ENCODE data around the gene COLEC12.

The COLEC12 gene

DNA sequence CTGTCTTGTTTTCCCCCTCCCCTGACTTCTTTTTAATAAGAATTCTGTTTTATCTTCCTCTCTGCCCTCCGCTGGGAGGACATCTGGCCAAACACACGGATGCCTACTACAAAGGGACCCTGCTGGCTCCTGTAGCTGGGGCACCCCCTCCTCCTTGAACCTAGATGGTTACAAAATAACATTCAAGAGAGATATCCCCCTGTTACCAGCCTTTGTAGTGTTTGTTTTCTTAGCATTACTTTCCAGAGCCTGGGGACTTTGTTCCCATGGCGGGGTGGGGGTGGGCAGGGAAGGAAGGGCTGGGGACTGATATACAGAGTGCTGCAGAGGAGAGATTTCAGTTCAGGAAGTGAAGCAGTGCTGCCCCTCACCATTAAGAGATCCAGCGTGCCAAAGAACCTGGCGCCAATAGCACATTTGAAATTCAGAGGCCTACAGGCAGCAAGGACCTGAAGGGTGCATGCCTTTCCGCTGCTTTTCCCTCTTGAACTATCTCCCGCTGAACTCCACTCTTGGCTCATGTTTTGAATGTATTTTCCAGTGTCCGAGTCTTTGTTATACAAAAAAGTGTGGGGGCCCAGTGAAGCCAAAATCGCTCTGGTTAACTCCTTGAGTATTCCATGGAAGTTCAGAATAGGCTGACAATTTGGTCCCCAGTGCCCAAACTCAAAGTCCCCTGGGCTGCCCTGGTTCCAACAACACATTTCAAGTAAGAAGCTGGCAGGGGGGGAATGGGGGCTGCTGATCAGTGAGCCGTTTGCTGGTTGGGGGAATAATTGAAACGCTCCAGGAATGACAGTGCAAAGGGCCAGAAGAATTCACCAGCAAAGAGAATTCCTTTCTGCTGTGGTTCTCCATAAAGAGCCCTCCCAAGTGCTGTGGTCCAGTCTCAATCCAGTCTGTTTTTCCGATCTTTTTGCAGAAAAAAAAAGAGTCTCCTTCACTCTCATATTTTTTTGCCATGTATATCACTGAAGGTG lies 137.9 kb downstream of the COLEC12 start:
- DNase-seq (ENCODE audit: low spot score in 2 of 2), result no peak

DNA sequence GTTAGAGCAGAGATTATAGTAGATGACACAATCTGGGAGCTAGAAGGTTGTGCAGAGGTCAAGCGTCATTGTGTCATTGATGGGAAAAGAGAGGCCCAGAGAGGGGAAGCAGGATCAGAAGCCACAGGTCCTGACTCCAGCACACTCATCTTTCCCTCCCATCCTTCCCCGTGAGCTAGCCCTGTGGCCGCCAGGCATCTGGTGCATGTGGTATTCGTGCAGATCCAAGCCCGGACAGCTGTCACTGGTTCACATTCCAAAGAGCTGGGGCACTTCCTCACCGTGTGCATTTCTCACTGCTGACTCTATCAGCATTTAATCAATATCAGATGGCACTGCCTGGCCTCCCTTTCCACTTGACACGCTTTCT lies 138.6 kb downstream of the COLEC12 start:
- no peaks in the 10 kb centered on the region; the same call in 1 of the 2 replicates for H3K27me3 ChIP-seq (ENCODE audit: low read depth)
- DNase-seq (ENCODE audit: low spot score in 2 of 2), result no peak
- H3K9me3 ChIP-seq, result no peaks in the 10 kb centered on the region
- in situ Hi-C loops (cut with MboI; ENCODE audit: low sequenced_read_pairs), result no loop called here
- H3K36me3 ChIP-seq (replicated peaks), result no peaks in the 10 kb centered on the region
- no peak overlapping the region for H3K4me3 ChIP-seq
- H3K4me1 ChIP-seq, result no peaks in the 10 kb centered on the region

More for the DNA sequence above, 137.9 kb downstream of the COLEC12 start:
- H3K4me3 ChIP-seq, result no peak overlapping the region
- no peaks in the 10 kb centered on the region for H3K9me3 ChIP-seq
- no peaks in the 10 kb centered on the region for H3K27me3 ChIP-seq (ENCODE audit: low read depth)
- H3K36me3 ChIP-seq (replicated peaks), result no peaks in the 10 kb centered on the region
- in situ Hi-C loops (cut with MboI; ENCODE audit: low sequenced_read_pairs), result no loop called here
- no peaks in the 10 kb centered on the region for H3K4me1 ChIP-seq

DNA sequence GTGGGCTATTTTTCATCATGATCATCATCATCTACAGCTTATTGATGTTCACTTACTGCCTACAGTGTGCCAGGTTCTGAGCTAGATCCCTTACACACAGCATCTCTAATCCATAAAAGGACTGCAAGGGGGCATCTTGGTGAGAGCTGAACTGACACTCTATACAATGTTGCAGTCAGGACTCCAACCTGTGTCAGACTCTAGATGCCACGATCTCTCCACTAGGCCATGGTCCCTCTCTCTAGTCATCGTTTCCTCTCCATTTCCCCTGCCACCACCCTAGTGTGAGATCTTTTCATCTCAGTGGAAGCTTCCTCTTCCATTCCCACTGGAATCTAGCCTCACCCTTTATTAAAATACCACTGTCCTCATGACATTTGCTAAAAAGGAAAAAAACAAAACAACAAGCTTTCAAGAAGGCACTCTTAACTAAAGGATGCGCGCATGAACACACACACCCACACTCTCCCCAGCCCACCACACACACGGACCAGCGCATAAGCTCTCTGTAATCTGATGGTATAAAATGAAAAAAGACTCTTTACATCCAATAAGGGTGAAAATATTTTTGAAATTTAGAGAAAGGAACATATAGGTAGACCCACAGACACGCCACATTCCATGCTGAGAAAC lies 139.3 kb downstream of the COLEC12 start:
- no peaks in the 10 kb centered on the region for H3K36me3 ChIP-seq (replicated peaks)
- in situ Hi-C loops (cut with MboI; ENCODE audit: low sequenced_read_pairs), result no loop called here
- no peaks in the 10 kb centered on the region for H3K4me1 ChIP-seq
- no peak for DNase-seq (ENCODE audit: low spot score in 2 of 2)
- H3K4me3 ChIP-seq, result no peak overlapping the region
- peaks cover 3% of the 10 kb centered on the region; the same call in 1 of the 2 replicates for H3K27me3 ChIP-seq (ENCODE audit: low read depth)
- no peaks in the 10 kb centered on the region for H3K9me3 ChIP-seq

DNA sequence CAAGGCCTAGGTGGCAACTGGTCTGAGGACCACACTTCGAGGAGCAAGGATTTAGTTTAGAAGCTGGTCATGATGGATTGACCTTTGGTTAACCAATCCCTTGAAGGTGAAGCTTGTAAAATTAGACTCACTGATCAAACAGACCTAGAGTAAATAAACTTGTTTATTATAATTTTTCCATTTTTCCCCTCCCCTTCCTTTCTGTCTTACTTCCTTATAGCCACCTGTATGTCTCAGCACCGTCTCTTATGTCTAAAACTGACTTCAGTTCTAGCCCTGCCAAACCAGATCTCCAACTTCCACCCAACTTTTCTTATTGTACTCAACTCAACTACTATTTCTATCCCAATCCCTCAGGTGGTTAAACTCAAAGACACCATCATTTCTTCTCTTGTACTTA lies 139.8 kb downstream of the COLEC12 start:
- Histone ChIP-seq H3K4me3 (no peak overlapping the region), H3K4me1 (no peaks in the 10 kb centered on the region), H3K36me3 (replicated peaks) (no peaks in the 10 kb centered on the region), H3K27me3 (ENCODE audit: low read depth) (peaks cover 4% of the 10 kb centered on the region; the same call in 1 of the 2 replicates), H3K9me3 (no peaks in the 10 kb centered on the region)
- in situ Hi-C loops (cut with MboI; ENCODE audit: low sequenced_read_pairs), result no loop called here
- no peak for DNase-seq (ENCODE audit: low spot score in 2 of 2)

DNA sequence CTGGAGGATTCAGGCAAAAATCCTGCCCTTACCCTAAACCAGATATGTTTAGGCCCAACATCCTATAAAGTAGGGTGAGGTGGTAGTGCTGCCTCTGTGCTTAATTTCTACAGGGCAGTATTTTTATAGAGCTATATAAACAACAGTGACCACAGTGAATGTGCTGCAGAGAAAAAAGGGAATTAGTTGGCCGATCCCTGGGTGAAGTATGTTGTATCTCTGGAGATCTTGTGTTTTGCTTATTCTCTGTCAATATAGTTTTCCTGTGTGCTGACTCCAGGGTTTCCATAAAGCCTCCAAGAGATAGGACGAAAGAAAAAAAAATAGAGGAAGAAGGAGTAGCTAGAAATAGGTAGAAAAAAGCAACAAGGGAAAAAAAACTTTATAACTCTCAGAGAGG lies 143.7 kb downstream of the COLEC12 start:
- Histone ChIP-seq H3K4me1 (no peaks in the 10 kb centered on the region), H3K27me3 (ENCODE audit: low read depth) (peaks cover 4% of the 10 kb centered on the region; the same call in 1 of the 2 replicates), H3K4me3 (no peak overlapping the region), H3K36me3 (replicated peaks) (no peaks in the 10 kb centered on the region), H3K9me3 (no peaks in the 10 kb centered on the region)
- no peak for DNase-seq (ENCODE audit: low spot score in 2 of 2)
- in situ Hi-C loops (cut with MboI; ENCODE audit: low sequenced_read_pairs), result no loop called here

GRCh38 chr18:355678-356077 lies 144.8 kb downstream of the COLEC12 start:
- no peaks in the 10 kb centered on the region for H3K4me1 ChIP-seq
- H3K9me3 ChIP-seq, result no peaks in the 10 kb centered on the region
- H3K4me3 ChIP-seq, result no peak overlapping the region
- in situ Hi-C loops (cut with MboI; ENCODE audit: low sequenced_read_pairs), result no loop called here
- H3K36me3 ChIP-seq (replicated peaks), result no peaks in the 10 kb centered on the region
- no peak for DNase-seq (ENCODE audit: low spot score in 2 of 2)
- peaks cover 4% of the 10 kb centered on the region; the same call in 1 of the 2 replicates for H3K27me3 ChIP-seq (ENCODE audit: low read depth)

- no peak for DNase-seq (ENCODE audit: low spot score in 2 of 2)
These were observed 146.0 kb downstream of the COLEC12 start for GRCh38 chr18:354471-354870.

GRCh38 chr18:354003-354402 lies 146.5 kb downstream of the COLEC12 start:
- peaks cover 4% of the 10 kb centered on the region; the same call in 1 of the 2 replicates for H3K27me3 ChIP-seq (ENCODE audit: low read depth)
- no peaks in the 10 kb centered on the region for H3K9me3 ChIP-seq
- no peaks in the 10 kb centered on the region for H3K4me1 ChIP-seq
- in situ Hi-C loops (cut with MboI; ENCODE audit: low sequenced_read_pairs), result no loop called here
- no peak for DNase-seq (ENCODE audit: low spot score in 2 of 2)
- H3K36me3 ChIP-seq (replicated peaks), result no peaks in the 10 kb centered on the region
- H3K4me3 ChIP-seq, result no peak overlapping the region

More at GRCh38 chr18:354471-354870, 146.0 kb downstream of the COLEC12 start:
- in situ Hi-C loops (cut with MboI; ENCODE audit: low sequenced_read_pairs), result no loop called here
- Histone ChIP-seq H3K9me3 (no peaks in the 10 kb centered on the region), H3K4me1 (no peaks in the 10 kb centered on the region), H3K4me3 (no peak overlapping the region), H3K36me3 (replicated peaks) (no peaks in the 10 kb centered on the region), H3K27me3 (ENCODE audit: low read depth) (peaks cover 4% of the 10 kb centered on the region; the same call in 1 of the 2 replicates)

DNA sequence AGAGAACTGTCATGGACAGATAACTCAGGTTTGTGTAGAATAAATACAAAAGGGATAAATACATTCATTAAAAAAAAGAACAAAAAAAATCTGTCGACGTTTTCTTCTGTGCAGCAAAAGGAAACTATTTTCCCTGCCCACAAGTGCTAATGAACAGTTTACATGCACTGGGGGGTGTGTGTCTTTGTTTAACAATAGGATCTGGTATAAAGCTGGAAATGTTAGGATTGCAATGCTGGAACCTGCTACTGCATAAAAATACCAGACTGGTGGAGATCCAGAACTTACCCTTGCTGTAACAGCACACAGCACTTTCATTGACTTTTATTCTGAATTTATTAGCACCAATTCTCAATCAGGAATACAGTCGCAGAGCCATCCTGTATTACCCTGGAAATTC lies 148.1 kb downstream of the COLEC12 start:
- Histone ChIP-seq H3K4me3 (no peak overlapping the region), H3K9me3 (no peaks in the 10 kb centered on the region), H3K27me3 (ENCODE audit: low read depth) (peaks cover 4% of the 10 kb centered on the region; the same call in 1 of the 2 replicates), H3K4me1 (no peaks in the 10 kb centered on the region), H3K36me3 (replicated peaks) (no peaks in the 10 kb centered on the region)
- in situ Hi-C loops (cut with MboI; ENCODE audit: low sequenced_read_pairs), result no loop called here
- DNase-seq (ENCODE audit: low spot score in 2 of 2), result no peak

DNA sequence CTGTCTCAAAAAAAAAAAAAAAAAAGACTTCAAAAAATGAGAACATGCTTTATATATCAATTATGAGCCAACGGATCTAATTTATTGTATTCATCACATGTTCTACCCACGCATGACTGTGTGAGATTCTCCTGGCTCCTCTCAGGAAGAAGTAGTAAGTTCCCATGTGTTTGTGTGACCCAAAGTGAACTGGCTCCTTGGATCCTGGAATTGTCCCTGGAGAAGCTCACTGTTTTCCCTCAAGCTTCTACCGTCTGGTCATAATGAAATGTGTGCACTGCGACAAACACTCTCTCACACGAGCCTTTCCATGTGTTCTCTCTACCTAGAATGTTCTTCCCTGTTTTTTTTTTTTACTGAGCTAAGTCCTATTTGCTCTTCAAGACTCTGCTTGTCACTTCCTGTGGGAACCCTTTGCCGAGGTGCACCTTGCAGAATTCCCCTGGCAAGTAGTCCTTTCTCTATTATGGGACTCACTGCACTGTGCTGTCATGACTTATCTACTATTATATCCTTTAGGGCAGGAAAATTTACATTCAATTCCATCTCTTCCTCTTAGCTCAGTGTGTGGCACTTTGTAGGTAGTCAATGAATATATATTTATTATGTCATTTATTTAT lies 149.4 kb downstream of the COLEC12 start:
- no peak for DNase-seq (ENCODE audit: low spot score in 2 of 2)
- Histone ChIP-seq H3K4me3 (no peak overlapping the region), H3K4me1 (no peaks in the 10 kb centered on the region), H3K9me3 (no peaks in the 10 kb centered on the region), H3K27me3 (ENCODE audit: low read depth) (no peaks in the 10 kb centered on the region; the same call in 1 of the 2 replicates), H3K36me3 (replicated peaks) (no peaks in the 10 kb centered on the region)
- in situ Hi-C loops (cut with MboI; ENCODE audit: low sequenced_read_pairs), result no loop called here

DNA sequence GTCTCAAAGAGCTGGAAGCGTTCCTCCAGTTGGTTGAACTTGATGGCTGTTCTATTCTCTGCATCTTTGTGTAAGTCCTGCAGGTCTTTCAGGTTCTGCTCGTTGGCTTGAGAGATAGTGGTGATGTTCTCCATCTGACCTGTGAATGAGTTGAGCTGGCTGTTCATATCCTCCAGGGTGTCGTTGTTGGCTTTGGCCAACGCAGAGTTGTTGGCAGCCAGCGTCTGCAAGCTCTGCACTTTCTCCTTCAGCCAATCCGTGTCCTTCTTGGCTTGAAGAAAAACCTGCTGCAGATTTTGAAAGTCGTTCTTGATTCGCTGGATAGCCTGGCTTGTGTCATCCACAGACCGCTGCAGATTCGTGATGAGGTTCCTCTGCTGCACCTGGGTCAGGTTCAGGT lies 153.9 kb downstream of the COLEC12 start:
- H3K36me3 ChIP-seq (replicated peaks), result no peaks in the 10 kb centered on the region
- no peak overlapping the region for H3K4me3 ChIP-seq

DNA sequence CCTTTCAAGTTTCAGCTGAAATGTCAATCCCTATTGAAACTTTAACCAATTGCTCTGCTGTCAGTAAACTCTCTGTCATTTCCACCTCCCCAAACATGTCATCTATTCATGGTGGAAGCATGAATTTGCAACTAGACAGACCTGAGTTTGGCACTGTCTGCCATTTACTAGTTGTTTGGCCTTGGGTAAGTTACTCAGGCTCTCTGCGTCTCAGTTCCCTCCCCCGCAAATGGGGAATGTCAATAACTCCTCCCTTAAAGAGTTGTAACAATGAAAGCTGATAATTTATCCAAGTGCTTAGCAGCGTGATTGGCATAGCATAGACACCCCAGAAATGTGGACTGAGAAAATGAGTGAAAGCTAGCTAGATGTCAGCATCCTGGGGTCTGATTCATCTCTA lies 159.4 kb downstream of the COLEC12 start:
- Histone ChIP-seq H3K36me3 (replicated peaks) (no peaks in the 10 kb centered on the region), H3K9me3 (no peaks in the 10 kb centered on the region), H3K4me3 (no peak overlapping the region), H3K4me1 (no peaks in the 10 kb centered on the region), H3K27me3 (ENCODE audit: low read depth) (no peaks in the 10 kb centered on the region)
- no peak for DNase-seq (ENCODE audit: low spot score in 2 of 2)
- in situ Hi-C loops (cut with MboI; ENCODE audit: low sequenced_read_pairs), result no loop called here

More for the DNA sequence above, 153.9 kb downstream of the COLEC12 start:
- H3K4me1 ChIP-seq, result no peaks in the 10 kb centered on the region
- in situ Hi-C loops (cut with MboI; ENCODE audit: low sequenced_read_pairs), result no loop called here
- no peaks in the 10 kb centered on the region for H3K9me3 ChIP-seq
- H3K27me3 ChIP-seq (ENCODE audit: low read depth), result no peaks in the 10 kb centered on the region
- DNase-seq (ENCODE audit: low spot score in 2 of 2), result no peak

DNA sequence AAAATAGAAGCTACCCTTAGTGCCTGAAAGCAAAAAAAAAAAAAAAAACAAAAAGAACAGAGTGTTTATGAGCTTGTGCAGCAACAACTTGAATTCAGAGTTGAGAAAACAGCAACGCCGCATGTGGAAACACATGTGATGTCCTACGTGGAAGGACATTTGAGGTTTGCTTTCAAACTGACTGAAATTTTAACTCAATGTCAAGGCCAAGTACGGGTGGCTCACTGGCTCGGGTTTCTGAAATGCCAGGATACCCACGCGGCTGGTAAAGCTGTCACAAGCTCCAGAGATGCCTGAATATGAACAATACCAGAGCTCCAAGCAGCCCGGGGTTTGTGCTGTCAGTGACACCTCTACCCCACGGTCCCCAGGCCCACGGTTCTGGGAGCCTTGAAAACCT lies 160.5 kb downstream of the COLEC12 start:
- H3K4me1 ChIP-seq, result no peaks in the 10 kb centered on the region
- H3K36me3 ChIP-seq (replicated peaks), result no peaks in the 10 kb centered on the region
- H3K4me3 ChIP-seq, result no peak overlapping the region
- no peak for DNase-seq (ENCODE audit: low spot score in 2 of 2)
- H3K27me3 ChIP-seq (ENCODE audit: low read depth), result no peaks in the 10 kb centered on the region
- in situ Hi-C loops (cut with MboI; ENCODE audit: low sequenced_read_pairs), result no loop called here
- H3K9me3 ChIP-seq, result no peaks in the 10 kb centered on the region

DNA sequence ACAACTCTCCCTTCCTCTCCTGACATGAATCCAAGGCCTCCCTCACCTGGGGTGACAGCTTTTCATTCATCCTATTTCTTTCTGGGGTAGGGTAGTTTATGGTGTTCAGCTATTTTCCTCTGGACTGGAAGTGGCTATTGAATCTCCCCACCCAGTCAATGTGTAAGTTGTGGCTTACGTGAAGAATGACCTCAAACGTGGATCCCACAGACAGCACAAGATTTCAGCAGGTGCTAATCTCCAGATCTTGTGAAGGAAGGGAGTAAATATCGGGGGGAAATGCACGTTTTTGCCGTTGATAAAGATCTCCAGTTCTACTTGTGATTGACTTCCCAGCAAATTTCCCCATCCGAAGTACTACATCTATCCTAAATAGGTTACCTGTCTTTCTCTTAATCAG lies 161.3 kb downstream of the COLEC12 start:
- DNase-seq (ENCODE audit: low spot score in 2 of 2), result no peak
- Histone ChIP-seq H3K4me3 (no peak overlapping the region), H3K9me3 (no peaks in the 10 kb centered on the region), H3K4me1 (no peaks in the 10 kb centered on the region), H3K27me3 (ENCODE audit: low read depth) (no peaks in the 10 kb centered on the region), H3K36me3 (replicated peaks) (no peaks in the 10 kb centered on the region)
- in situ Hi-C loops (cut with MboI; ENCODE audit: low sequenced_read_pairs), result no loop called here

Measured in HAP-1 (cell line).